Jurkat, Clone E6-1 (cell line): ENCODE data around the gene FAM117A.
A peak's percentile ranks its signal among the peaks of the same experiment; 100 is the strongest.
"Not testable (repeated sequence)": the region's sequence is repeated elsewhere in the genome, so short reads cannot be mapped to it uniquely, and the experiment has no call there.

Source experiments
- DNase-seq: peaks from one replicate; pipeline ENCODE4 v3.0.0-alpha.2; 2011; ENCODE audit warnings: low read depth, low spot score
- H3K4me3 ChIP-seq: 2 replicates; pipeline ENCODE4 v1.5.1; 2011; ENCODE audit warnings: mild to moderate bottlenecking, low read length, control low read depth, moderate library complexity

FAM117A gene

GRCh38 chr17:49766918-49767530 lies 3.1 kb upstream of the FAM117A start:
- DNase-seq: no peak

GRCh38 chr17:49764559-49765180 lies 739 bp upstream of the FAM117A start:
- no peak for DNase-seq
- peak overlapping the region; percentile 82 for H3K4me3 ChIP-seq

More at GRCh38 chr17:49766918-49767530, 3.1 kb upstream of the FAM117A start:
- no peak overlapping the region for H3K4me3 ChIP-seq

DNA sequence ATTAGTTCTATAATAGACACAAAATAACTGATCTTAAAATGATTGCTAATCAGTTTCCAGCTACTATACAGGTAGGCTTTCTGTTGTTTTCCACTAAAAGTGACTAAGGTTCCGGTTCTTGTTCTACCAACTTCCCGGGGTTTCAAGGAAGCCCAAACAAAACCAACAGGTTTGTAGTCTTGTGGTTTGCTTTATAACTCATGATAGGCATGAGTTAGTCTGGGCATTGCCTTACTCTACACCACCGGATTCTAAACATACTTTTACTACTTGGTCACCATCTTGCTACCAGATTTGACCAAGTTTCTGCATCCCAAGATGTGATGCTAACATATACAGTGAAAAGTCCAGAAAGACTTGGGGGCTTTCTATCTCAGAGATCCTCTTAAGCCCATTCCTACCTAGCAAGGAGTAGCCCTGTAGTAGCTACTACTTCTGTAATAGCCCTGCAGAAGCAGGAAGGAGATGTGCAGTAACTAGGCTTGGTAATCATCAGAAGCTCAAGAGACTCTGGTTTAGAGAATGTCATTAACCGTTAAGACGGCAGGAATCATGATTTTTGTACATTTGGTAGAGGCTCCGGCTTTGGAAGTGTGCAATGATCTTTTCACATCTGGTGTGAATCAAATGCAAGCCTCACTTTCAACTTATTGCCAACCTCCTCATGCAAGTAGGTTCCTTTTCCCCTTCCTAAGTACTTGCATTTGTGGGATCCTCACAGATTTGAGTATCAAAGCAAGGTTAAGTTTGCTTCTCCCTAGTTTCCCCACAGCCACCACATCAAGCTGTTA lies 1.6 kb downstream of the FAM117A start:
- no peak for DNase-seq
- H3K4me3 ChIP-seq: peak overlapping the region; percentile 82

DNA sequence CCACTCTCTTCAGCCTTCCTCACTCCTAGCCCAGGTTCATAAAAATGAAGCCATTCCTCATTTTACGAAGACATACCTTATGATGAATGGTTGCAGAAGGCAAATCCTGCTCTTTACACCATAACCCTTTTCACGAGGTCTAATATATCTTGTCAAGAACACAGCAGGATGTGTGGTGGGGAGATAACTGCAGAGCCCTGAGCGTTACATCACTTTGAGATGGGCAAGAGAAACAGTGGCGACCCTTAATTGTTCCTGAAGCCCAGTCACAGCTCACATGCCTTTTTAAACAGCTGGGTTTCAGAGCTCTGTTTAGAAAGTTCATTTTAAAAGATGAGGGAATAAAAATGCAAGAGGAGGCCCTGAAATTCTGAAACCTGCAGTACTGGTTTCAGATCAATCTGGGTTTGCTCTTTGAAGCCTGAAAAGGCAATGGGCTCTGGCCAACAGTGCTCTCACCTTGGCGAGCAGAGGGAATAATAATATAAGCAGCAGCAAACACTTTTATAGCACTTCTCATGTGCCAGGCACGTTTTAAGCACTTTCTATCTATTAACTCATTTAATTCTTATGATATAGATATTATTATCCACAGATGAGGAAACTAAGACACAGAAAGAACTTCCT lies 2.9 kb downstream of the FAM117A start:
- H3K4me3 ChIP-seq: peak overlapping the region; percentile 17; the same call in 1 of the 2 replicates

DNA sequence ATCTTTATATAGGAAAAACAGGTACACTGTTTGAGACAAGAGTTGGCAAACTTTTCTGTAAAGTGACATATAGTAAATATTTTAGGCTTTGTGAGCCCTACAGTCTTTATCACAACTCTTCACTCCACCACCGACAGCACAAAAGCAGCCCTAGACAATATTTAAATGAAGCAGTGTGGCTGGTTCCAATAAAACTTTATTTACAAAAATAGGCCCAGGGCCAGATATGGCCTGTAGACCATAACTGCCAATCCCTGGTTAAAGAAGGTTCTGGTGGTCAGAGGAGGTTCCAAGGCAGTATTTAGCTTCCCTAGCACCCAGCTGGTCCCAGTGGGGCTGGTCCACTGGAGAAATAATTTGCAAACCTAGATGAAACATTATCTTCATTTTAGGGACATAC lies 3.6 kb downstream of the FAM117A start:
- DNase-seq: no peak
- no peak overlapping the region for H3K4me3 ChIP-seq

More for the DNA sequence above, 2.9 kb downstream of the FAM117A start:
- DNase-seq: no peak

- no peak overlapping the region for H3K4me3 ChIP-seq
- no peak for DNase-seq
These were observed 4.7 kb downstream of the FAM117A start for GRCh38 chr17:49759203-49759602.

DNA sequence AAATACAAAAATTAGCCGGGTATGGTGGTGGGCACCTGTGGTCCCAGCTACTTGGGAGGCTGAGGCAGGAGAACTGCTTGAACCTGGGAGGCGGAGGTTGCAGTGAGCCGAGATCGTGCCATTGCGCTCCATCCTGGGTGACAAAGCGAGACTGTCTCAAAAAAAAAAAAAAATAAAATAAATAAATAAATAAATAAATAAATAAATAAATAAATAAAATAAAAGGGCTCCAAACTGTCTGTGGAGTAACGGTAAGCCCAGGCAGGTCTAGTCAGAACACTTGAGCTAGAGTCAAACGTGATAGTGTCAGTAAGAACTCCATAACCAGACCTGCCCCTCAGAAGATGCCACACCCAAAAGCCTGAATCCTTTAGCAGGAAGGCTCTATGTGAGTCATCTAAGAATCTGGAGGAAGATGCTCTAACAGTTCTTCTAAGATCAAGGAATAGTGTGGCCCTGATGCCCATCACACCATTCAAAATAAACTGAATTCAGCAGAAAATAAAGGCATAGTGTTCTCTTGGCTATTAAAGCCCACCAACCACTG lies 5.4 kb downstream of the FAM117A start:
- not testable (repeated sequence) for H3K4me3 ChIP-seq, DNase-seq

DNA sequence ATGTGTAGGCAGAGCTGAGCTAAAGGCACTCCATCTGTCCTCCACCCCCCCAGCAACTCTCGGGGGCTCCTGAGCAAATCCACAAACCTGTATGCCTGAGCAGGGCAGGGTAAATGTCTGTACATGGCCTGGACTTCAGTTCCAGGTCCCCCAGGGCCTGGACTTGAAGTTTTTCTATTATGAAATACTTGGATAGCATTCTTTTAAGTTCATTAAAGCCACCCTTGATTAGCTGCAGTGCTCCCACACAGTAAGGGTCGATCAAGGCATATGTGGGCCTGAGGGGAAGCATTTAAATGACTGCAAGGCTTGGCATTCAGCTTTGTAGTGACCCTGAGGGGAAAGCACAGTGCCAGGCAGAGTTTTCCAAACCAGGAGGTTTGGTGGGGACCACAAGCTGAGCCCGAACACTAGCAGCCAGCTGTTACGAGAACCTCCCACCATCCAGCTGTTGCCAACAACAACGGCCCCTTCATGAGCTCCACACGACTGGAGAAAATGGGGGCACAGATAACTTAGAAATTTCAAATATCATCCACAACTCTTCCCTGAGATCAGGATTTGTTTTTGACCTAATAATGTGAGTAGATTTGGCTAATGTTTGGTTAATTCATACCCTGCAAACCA lies 6.7 kb downstream of the FAM117A start:
- DNase-seq: no peak
- no peak overlapping the region for H3K4me3 ChIP-seq

DNA sequence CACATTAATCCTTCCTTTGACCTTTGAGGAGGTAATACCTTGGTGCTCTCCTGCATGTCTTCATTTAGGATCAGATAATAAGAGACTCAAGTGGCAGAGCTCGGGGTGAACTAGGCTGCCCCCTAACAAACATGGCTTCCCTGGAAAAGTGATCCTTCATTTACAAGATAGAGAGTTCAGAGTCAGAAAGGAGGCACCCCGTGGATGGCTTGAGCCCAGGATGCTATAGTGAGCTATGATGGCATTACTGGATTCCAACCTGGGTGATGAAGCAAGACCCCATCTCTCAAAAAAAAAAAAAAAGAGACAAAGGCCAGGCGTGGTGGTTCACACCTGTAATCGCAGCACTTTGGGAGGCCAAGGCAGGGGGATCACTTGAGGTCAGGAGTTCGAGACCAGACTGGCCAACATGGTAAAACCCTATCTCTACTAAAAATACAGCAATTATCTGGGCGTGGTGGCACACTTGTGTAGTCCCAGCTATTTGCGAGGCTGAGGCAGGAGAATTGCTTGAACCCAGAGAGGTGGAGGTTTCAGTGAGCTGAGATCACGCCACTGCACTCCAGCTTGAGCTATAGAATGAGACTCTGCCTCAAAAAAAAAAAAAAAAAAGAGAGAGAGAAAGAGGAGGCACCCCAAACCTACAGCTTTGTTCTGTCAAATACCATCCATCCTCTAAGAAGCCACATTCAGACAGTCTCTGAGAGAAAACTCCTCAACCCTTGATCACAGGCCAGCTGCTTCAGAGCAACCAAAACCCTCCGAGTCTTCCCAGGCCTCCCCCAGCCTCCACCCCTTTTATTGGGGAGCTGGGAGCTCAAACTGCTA lies 7.4 kb downstream of the FAM117A start:
- no peak for DNase-seq
- H3K4me3 ChIP-seq: no peak overlapping the region

DNA sequence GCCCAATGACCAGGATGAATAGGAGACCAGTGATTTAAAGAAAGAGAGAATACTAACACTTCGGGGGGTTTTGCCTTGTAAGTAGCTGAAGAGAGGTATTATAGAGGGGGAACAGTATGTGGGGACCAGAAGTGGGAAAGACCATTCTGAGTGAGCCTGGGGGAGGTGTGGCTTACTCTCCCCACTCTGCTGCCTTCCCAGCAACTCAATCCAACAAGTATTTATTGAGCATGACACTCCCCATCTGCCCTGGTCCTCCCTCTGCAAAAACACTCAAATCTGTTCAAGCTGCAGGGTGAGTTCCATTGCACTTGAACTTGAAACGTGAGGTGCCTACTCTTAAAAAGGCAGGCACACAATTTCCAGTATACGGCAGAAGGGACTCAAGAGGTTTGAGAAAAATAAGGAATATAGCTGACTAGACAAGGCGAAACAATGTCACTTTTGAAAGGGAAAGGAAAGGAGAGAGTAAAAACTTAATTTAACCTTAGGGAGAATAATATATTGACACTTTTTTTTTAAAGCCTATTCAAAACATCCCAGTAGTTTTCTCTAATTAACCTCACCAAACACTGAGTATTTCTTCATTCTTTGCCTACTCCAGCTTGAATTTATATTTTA lies 8.2 kb downstream of the FAM117A start:
- no peak overlapping the region for H3K4me3 ChIP-seq
- no peak for DNase-seq

DNA sequence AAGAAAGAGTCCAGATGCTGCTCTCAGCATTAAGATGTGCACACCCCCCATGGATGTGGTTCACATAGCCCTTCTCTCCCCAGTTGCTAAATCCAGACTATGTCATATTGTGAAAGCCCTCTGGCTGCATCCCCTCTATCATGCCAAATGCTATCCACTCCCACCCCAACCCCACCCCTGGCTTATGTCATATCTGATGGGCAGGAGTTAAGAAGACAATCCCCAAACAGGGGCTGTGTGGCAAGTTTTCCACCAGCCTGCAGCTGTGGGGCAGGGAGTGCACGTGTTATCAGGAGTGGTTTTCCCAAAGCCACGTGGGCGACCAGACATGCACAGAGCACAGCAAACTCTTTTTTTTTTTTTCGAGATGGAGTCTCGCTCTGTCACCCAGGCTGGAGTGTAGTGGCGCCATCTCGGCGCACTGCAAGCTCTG lies 10.0 kb downstream of the FAM117A start:
- H3K4me3 ChIP-seq: no peak overlapping the region
- DNase-seq: peak; percentile 75

DNA sequence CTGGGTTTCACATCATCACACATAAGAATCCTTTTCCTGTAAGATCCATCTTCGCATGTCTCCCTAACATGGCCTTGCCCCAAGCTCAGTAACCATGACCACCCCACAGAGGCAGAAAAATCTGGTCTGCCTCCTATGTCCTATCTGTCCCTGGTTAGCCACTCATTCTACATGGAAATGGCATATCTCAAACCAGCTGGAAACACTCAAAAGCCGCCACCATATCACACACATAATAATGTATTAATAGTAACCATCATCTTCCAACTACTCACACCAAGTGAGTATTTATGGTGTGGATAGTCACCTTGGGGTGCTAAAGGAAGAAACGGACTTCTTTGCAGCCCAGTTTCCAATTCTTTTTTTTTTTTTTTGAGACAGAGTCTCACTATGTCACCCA lies 11.4 kb downstream of the FAM117A start:
- DNase-seq: no peak
- no peak overlapping the region for H3K4me3 ChIP-seq

DNA sequence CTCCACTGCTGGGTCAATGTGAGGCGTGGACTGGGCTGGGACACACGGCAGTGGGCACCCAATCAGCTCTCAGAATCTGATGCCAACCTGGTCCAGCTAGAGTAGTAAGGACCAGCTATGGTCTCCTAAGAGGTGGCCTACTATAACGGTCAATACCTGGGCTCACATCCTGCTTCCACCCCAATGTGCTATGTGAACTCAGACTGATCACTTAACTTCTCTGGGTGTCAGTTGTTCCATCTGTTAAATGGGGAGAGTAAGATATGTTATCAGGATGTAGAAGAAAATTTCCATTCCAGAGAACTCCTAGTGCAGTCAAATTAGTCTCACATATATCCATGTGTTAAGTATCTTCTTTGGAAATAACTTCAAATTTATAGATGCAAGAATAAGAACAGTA lies 14.2 kb downstream of the FAM117A start:
- no peak for DNase-seq
- no peak overlapping the region for H3K4me3 ChIP-seq

DNA sequence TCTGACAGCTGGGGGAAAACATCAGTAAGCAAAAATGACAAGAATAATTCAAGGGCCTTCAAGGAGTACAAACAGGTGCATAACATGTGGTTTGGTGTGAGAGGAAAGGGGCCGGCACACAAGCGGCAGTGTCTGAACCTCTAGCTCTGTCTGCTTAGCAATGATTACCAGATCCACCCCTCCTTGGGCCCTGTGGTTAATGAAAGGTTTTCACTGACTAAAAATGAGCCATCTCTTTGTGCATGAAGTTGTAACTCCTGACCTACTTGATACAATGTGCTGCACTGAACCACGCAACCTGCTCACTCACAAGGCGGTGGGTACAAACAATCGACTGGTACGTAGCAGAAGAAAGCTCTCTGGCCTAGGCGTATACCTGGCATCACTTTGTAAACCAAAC lies 15.1 kb downstream of the FAM117A start:
- DNase-seq: peak; percentile 97
- H3K4me3 ChIP-seq: peak overlapping the region; percentile 28

DNA sequence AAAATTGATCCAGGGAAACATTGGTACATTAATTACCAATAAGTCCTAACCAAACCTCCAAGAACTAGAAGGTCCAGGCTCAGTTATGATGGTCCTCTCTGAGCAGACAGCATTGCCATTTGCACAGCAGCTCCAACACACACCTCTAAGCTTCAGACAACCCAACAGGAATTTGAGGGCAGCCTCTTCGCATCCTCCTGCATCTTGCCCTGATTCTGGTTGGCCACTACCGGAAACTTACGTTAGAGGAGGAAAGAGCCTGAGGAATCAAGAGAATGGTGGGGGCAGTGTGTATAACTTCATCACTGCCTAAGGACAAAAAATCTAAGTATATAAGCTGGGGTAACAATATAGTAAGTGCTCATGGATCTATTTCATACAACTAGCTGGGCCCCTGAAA lies 15.7 kb downstream of the FAM117A start:
- peak; percentile 84 for DNase-seq
- peak overlapping the region; percentile 32 for H3K4me3 ChIP-seq

- no peak for DNase-seq
- H3K4me3 ChIP-seq: peak overlapping the region; percentile 32
These were observed 16.3 kb downstream of the FAM117A start for GRCh38 chr17:49747632-49748031.

DNA sequence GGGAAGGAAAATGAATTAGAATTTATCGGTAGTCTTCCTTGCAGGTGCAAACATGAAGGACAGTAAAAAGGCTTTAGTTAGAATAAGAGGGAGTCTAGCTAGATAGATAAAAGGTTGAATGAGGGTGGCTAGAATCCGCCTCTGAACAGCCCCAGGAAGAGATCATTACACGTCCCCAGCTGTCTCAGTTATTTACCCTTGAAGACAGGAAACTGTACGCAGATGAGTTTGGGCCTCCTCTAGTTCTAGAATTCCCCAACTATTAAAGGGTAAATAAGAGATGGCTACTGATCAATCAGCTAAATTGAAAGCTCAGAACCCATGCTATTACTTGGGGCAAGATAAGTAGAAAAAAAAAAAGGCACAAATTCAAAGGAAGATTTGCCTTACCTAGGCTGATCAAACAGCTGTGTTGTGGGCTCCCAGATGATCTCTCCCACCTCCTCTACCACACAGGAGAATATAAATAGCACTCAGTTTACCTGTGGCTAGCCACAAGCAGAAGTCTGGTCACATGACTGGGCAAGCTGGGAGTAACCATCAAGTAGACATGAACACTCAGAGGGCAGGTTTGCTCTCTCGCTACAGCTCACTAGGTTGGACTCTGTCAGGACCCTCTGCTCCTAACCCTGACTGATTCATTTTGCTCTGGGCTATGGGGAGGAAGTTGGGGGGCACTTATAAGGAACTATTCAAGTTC lies 17.0 kb downstream of the FAM117A start:
- H3K4me3 ChIP-seq: peak overlapping the region; percentile 32
- DNase-seq: peak; percentile 76
